Left ventricle myocardium inferior (tissue), 1 donor: ENCODE measurements around the gene CDC14A. TPM values are rescaled to one million over a fixed set of nuclear protein-coding genes. Genes with fewer than 3 reads are reported as not detected.
A peak's percentile ranks its signal among the peaks of the same experiment; 100 is the strongest.

Experiments
- DNase-seq: peaks from one replicate; pipeline ENCODE4 v3.0.0-alpha.2; 2020
- H3K27ac ChIP-seq: fragments of 200-600 bp; replicated peaks from 2 replicates; pipeline ENCODE4 v1.8.0; 2021
- H3K27me3 ChIP-seq: fragments of 200-600 bp; 2 replicates; pipeline ENCODE4 v1.8.0; 2021; ENCODE audit warnings: low read depth
- H3K36me3 ChIP-seq: fragments of 200-600 bp; 2 replicates; pipeline ENCODE4 v1.8.0; 2021
- H3K4me1 ChIP-seq: fragments of 200-600 bp; 2 replicates; pipeline ENCODE4 v1.8.0; 2021
- H3K4me3 ChIP-seq: fragments of 200-600 bp; 2 replicates; pipeline ENCODE4 v1.8.0; 2021; ENCODE audit warnings: mild to moderate bottlenecking, moderate library complexity
- H3K9me3 ChIP-seq: fragments of 200-600 bp; replicated peaks from 2 replicates; pipeline ENCODE4 v1.8.0; 2021
- intact Hi-C: fragments of 100-400 bp; cut with micrococcal nuclease; formaldehyde crosslinking; loops from one replicate; pipeline ENCODE4 v1.11.0; 2022
- total RNA-seq: library from RNA; stranded (reverse); fragmentation: NEBNext Ultra II Directional; extraction: Animal tissue kit (Norgen Biotek cat#: 25700); gene quantifications from one replicate; pipeline ENCODE4 v1.2.1, GENCODE V29; 2021
- TF ChIP-seq, protein P1 (sequence below): fragments of 200-600 bp; IDR thresholded peaks from 2 replicates; pipeline ENCODE4 v1.8.0; 2021; ENCODE audit warnings: antibody characterized with exemption, mild to moderate bottlenecking, borderline replicate concordance
- donor health status: DM: no; HTN: yes; CAD: no; lungs with severe emphysema.

CDC14A gene
- total RNA-seq, 1 donor from 2014 or later: 2.4 TPM

DNA sequence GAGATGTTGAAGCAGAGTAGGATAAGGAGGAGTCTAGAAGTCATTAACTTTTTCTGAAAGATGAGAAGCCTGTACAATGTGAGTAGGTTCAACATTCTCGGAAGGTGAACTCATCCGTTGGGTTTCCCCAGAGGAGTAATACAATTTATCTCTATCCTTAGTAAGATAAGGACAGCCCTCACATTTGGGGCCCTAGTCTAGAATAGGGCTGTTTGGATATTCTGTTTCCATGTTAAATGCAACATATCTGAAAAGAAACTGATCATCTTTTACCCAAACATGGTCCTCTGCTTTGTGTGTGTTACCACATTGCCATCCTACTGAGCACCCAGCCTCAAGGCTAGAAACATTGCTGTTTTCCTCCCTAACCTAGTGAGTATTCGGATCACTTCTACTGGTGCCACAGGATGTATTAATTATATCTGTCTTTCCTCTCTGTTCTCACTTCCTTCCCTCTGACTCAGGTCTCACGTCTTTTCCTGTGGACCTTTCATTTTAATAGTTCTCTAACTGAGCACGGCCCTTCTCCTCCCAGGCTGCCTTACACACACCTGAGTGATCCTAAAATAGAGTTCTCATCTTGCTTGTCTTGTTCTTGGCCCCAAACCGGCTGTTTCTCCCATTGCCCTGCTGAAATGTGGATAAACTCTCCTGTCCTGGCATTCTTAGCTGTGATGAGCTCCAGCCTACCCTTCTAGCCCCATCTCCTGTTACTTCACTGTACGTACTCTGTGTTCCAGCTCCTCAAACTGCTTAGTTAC lies 91.7 kb downstream of the CDC14A start:
- TF ChIP-seq, protein P1, sequence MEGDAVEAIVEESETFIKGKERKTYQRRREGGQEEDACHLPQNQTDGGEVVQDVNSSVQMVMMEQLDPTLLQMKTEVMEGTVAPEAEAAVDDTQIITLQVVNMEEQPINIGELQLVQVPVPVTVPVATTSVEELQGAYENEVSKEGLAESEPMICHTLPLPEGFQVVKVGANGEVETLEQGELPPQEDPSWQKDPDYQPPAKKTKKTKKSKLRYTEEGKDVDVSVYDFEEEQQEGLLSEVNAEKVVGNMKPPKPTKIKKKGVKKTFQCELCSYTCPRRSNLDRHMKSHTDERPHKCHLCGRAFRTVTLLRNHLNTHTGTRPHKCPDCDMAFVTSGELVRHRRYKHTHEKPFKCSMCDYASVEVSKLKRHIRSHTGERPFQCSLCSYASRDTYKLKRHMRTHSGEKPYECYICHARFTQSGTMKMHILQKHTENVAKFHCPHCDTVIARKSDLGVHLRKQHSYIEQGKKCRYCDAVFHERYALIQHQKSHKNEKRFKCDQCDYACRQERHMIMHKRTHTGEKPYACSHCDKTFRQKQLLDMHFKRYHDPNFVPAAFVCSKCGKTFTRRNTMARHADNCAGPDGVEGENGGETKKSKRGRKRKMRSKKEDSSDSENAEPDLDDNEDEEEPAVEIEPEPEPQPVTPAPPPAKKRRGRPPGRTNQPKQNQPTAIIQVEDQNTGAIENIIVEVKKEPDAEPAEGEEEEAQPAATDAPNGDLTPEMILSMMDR: no peak
- Histone ChIP-seq H3K27ac (peak overlapping the region; percentile 39), H3K9me3 (no peaks in the 10 kb centered on the region), H3K4me1 (peaks cover 37% of the 10 kb centered on the region), H3K27me3 (no peaks in the 10 kb centered on the region), H3K36me3 (no peaks in the 10 kb centered on the region), H3K4me3 (no peak overlapping the region)
- no peak for DNase-seq
- intact Hi-C loops: loop anchor here (10.0 kb wide), 1 partner anchor 89 kb away; the partner anchor contains the start of gene CDC14A

DNA sequence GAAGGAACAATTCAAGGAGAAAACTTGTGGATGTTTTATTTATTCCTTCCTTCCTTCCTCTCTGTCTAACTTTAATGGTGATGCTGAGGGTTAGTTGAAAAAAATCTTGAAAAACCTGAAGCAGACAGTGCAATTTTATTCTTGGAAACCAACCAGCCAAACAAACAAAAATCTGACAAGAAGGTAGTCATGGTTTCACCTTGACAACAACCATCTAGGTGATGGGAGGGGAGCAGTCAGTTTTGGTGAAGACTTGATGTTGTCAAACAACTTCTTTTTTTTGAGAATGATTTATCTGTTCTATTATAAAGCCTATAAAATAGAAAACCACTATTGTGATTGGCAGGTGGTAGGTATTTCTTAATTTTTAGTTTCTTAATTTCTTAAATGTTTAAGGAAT lies 93.3 kb downstream of the CDC14A start:
- H3K27me3 ChIP-seq: no peaks in the 10 kb centered on the region
- TF ChIP-seq, protein P1: no peak
- intact Hi-C loops: loop anchor here (10.0 kb wide), 1 partner anchor 91 kb away; the partner anchor contains the start of gene CDC14A
- no peaks in the 10 kb centered on the region for H3K9me3 ChIP-seq
- no peak overlapping the region for H3K4me3 ChIP-seq
- no peak overlapping the region for H3K27ac ChIP-seq
- DNase-seq: no peak
- no peaks in the 10 kb centered on the region for H3K36me3 ChIP-seq
- H3K4me1 ChIP-seq: peaks cover 25% of the 10 kb centered on the region

DNA sequence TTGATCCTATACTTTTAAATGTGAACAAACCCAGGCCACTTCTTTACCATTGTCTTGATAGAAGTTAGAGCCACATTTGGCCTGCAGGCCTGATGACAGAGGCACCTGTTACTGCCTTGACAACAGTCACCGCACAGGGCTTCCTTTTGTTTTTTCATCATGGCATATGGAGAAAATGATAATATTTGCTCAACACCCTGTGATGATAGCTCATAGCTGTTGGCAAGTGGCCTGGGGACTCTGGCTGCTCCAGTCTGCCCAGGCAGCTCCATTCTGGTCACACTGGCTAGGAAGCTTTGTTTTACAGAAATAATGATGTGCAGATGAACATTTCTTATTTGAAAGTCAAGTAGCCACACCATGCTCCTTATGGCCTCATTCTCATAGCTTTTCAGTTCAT lies 96.1 kb downstream of the CDC14A start:
- no peaks in the 10 kb centered on the region for H3K27me3 ChIP-seq
- intact Hi-C loops: loop anchor here (10.0 kb wide), 1 partner anchor 94 kb away; the partner anchor contains the start of gene CDC14A
- no peaks in the 10 kb centered on the region for H3K9me3 ChIP-seq
- H3K4me3 ChIP-seq: no peak overlapping the region
- TF ChIP-seq, protein P1: no peak
- H3K27ac ChIP-seq: no peak overlapping the region
- DNase-seq: no peak
- H3K36me3 ChIP-seq: no peaks in the 10 kb centered on the region
- peaks cover 12% of the 10 kb centered on the region for H3K4me1 ChIP-seq

DNA sequence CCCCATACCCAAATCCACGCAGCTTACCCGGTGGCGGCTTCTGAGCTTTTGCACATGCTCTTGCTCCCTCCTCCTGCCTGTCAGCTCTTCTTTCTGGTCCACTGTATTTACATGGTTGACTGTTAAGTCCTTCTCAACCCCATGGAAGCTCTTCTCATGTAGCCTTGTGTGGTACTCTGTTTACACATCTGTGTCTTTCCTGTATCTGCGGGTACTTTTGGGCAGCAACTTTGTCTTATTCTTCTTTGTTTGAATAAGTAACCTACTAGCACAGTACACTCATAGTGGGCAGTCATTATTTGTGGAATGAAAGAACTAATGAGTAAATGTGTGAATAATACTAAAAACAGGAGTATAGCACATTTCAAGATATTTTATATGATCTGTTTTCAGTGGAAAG lies 97.2 kb downstream of the CDC14A start:
- intact Hi-C loops: loop anchor here (10.0 kb wide), 1 partner anchor 95 kb away; the partner anchor contains the start of gene CDC14A

DNA sequence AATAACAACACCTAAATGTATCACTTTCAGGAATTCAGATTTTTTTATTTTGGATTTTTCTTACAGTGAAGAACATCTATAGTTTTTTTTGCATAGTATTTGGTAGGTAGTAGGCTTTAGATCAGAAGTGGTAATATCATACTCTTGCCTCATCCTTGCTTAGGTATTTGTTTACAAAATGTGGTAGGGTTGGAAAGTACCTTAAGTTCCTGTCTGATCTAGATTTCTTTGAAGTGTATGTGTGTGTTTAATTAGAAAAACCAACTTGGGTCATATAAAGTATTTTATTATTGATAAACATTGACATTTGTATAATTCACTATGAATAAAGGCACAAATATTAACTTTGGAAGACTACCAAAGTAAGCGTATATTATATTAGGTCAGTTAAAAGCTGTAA lies 100.3 kb downstream of the CDC14A start:
- Histone ChIP-seq H3K36me3 (no peaks in the 10 kb centered on the region), H3K4me1 (no peaks in the 10 kb centered on the region), H3K27me3 (no peaks in the 10 kb centered on the region), H3K4me3 (no peak overlapping the region), H3K27ac (no peak overlapping the region), H3K9me3 (no peaks in the 10 kb centered on the region)
- intact Hi-C loops: loop anchor here (10.0 kb wide), 1 partner anchor 628 kb away; no protein-coding TSS in a partner anchor
- TF ChIP-seq, protein P1: no peak
- DNase-seq: no peak

More for the DNA sequence above, 97.2 kb downstream of the CDC14A start:
- Histone ChIP-seq H3K9me3 (no peaks in the 10 kb centered on the region), H3K36me3 (no peaks in the 10 kb centered on the region), H3K4me3 (no peak overlapping the region), H3K27ac (no peak overlapping the region), H3K27me3 (no peaks in the 10 kb centered on the region), H3K4me1 (peaks cover under 1% of the 10 kb centered on the region)
- TF ChIP-seq, protein P1: no peak
- DNase-seq: no peak
